Panc1 (cell line): ENCODE data around the gene PTPRE. TPM values are rescaled to one million over a fixed set of nuclear protein-coding genes. Genes with fewer than 3 reads are reported as not detected.

Experiments
- ATAC-seq: fragments of 200-7000 bp; cut with Tn5 transposase; 2 replicates; pipeline ENCODE4 v1.9.1; 2020; ENCODE audit warnings: mild to moderate bottlenecking, moderate library complexity
- BruUV-seq: library from RNA; stranded (reverse); fragments of 400-500 nt; replicated peaks from 2 replicates; lab custom pipeline; 2021; lab: Mats Ljungman, UMichigan
- CTCF ChIA-PET: fragments of 300-600 bp; sonication (Branson Sonifier 250); formaldehyde crosslinking; loops from one replicate; lab custom pipeline; 2022; ENCODE audit warnings: antibody characterized with exemption; lab: Charles Lee
- POLR2A ChIA-PET: fragments of 300-600 bp; sonication (Branson Sonifier 250); formaldehyde crosslinking; loops from one replicate; lab custom pipeline; 2022; ENCODE audit warnings: antibody characterized with exemption; lab: Charles Lee
- DNase-seq: peaks from one replicate; pipeline ENCODE4 v3.0.0-alpha.2; 2010; ENCODE audit warnings: low read depth, low spot score
- H3K27ac ChIP-seq: 2 replicates; pipeline ENCODE4 v1.5.1; 2011; ENCODE audit warnings: mild to moderate bottlenecking, low read length, inconsistent platforms
- H3K27me3 ChIP-seq: fragments of 200-500 bp; sonication (Bioruptor generic); 2 replicates; pipeline ENCODE4 v1.6.0; 2014; ENCODE audit warnings: low read length, inconsistent platforms; ENCODE audit not compliant: control insufficient read depth, insufficient read depth
- H3K36me3 ChIP-seq: fragments of 200-500 bp; sonication (Bioruptor generic); 2 replicates; pipeline ENCODE4 v1.5.1; 2014; ENCODE audit warnings: inconsistent platforms, mild to moderate bottlenecking, low read length, moderate library complexity; ENCODE audit not compliant: control insufficient read depth, insufficient read depth
- H3K4me1 ChIP-seq: 2 replicates; pipeline ENCODE4 v1.5.1; 2011; ENCODE audit warnings: inconsistent platforms, mild to moderate bottlenecking, low read length, moderate library complexity; ENCODE audit not compliant: control insufficient read depth, insufficient read depth
- H3K4me3 ChIP-seq, 2 experiments: 2 replicates each; pipeline ENCODE4 v1.5.1; 2011 to 2012; ENCODE audit warnings: low read depth in 2 of 2, low read length in 2 of 2, mild to moderate bottlenecking in 2 of 2, inconsistent platforms in 1 of 2, moderate library complexity in 1 of 2
- H3K9me3 ChIP-seq: fragments of 200-500 bp; sonication (Bioruptor generic); 2 replicates; pipeline ENCODE4 v1.5.1; 2014; ENCODE audit warnings: low read depth, mild to moderate bottlenecking, inconsistent platforms, low read length, moderate library complexity; ENCODE audit not compliant: control insufficient read depth, insufficient read depth
- CTCF ChIP-seq: fragments of 450-650 bp; IDR thresholded peaks from 2 replicates; pipeline ENCODE4 v1.5.1; 2017; ENCODE audit warnings: mild to moderate bottlenecking
- POLR2AphosphoS5 ChIP-seq: IDR thresholded peaks from 2 replicates; pipeline ENCODE4 v1.6.1; 2012; ENCODE audit warnings: mild to moderate bottlenecking, low read depth, low read length, moderate library complexity
- REST ChIP-seq, 2 experiments: IDR thresholded peaks; 2 replicates each; pipeline ENCODE4 v1.6.1; 2011 to 2012; ENCODE audit warnings: low read depth in 2 of 2, control low read depth in 1 of 2, low read length in 1 of 2, mild to moderate bottlenecking in 1 of 2, moderate library complexity in 1 of 2; ENCODE audit not compliant: insufficient read depth in 1 of 2
- SIN3A ChIP-seq: IDR thresholded peaks from 2 replicates; pipeline ENCODE4 v1.6.1; 2012; ENCODE audit warnings: low read depth, mild to moderate bottlenecking, low read length, moderate library complexity, borderline replicate concordance; ENCODE audit not compliant: insufficient read depth
- TCF7L2 ChIP-seq: IDR thresholded peaks from 2 replicates; pipeline ENCODE4 v1.6.1; 2011; ENCODE audit warnings: mild to moderate bottlenecking, low read depth, low read length, inconsistent platforms
- in situ Hi-C: cut with HindIII; loops from 2 replicates; pipeline ENCODE4 v1.10.0; 2016; ENCODE audit warnings: low sequenced_read_pairs, low pct_unique_long_range_greater_than_20kb
- intact Hi-C: fragments of 100-400 bp; cut with micrococcal nuclease; formaldehyde crosslinking; loops from one replicate; pipeline ENCODE4 v1.10.0; 2022; ENCODE audit not compliant: unreplicated experiment
- total RNA-seq: library from RNA; stranded (reverse); gene quantifications from one replicate; pipeline ENCODE4 v1.2.1, GENCODE V29; 2021; ENCODE audit not compliant: unreplicated experiment

The PTPRE gene
- total RNA-seq, 1 experiment from 2014 or later: 0.44 TPM

DNA sequence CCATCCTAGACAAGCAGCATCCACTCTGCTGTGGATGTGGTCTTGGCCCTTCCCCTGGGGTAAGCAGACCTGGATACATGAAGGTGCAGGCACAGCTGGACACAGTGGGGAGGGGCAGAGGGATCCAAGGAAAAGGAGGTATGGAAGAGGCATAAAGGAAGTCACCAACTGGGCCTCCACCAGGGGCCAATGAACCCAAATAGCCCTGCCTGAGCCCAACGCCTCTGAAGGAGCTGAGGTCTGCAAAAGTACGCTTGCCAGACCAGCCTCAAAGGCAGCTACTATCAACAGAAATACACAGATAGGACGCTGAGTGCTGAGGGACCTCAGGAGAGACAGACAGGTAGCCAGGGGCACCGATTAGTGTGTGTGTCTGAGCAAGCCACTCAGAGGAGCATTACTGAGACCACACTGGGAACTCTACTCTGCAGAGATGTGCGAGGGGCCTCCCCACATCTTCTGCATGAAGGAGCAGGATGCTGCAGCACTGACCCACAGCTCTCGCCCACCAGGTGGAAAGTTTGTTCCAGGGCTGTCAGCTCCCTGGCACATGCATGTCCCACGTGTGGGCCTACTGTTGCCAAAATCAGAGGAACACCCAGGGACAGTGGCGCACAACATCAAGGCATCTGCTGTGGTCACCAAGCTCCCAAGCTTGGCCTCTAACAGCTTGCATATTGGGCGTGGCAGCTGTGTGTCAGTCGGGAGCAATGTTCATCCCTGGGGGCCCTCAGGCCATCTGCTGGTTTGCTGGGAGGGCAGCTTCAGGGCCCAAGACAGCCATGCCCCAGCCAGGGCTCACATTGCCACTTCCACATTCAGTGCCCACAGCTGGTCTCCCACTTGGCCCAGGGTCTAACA is 179.3 kb downstream of the PTPRE start:
- DNase-seq (no peak), ATAC-seq (no peak)
- Histone ChIP-seq H3K36me3 (no peaks in the 10 kb centered on the region), H3K9me3 (no peaks in the 10 kb centered on the region), H3K4me1 (no peaks in the 10 kb centered on the region), H3K4me3 (no peak overlapping the region), H3K27me3 (no peaks in the 10 kb centered on the region; the same call in 1 of the 2 replicates), H3K27ac (no peak overlapping the region)
- BruUV-seq: no TSS peak
- no peak for TF ChIP-seq POLR2AphosphoS5
- TF ChIP-seq TCF7L2: no peak
- TF ChIP-seq CTCF: no peak
- TF ChIP-seq REST (IDR thresholded peaks at IDR 0.05; ENCODE audit: insufficient read depth in 1 of 2, low read depth in 2 of 2, low read length in 1 of 2): no peak
- no peak for TF ChIP-seq SIN3A
- POLR2A ChIA-PET: interaction anchor here (0.6 kb wide), 1 partner anchor 37 kb away, joined by 3 read pairs; no protein-coding TSS in a partner anchor
- in situ Hi-C loops (no loop called here), intact Hi-C loops (no loop called here)
- CTCF ChIA-PET: no interaction called here

GRCh38 chr10:128087146-128087883 is 180.4 kb downstream of the PTPRE start:
- ChIA-PET POLR2A (no interaction called here), CTCF (no interaction called here)
- H3K4me3 ChIP-seq: no peak overlapping the region
- no peaks in the 10 kb centered on the region for H3K27me3 ChIP-seq
- no peaks in the 10 kb centered on the region for H3K4me1 ChIP-seq
- no peak overlapping the region for H3K27ac ChIP-seq
- no peak for DNase-seq
- no TSS peak for BruUV-seq
- no peak for TF ChIP-seq POLR2AphosphoS5
- no peak for TF ChIP-seq REST (IDR thresholded peaks at IDR 0.05; ENCODE audit: insufficient read depth in 1 of 2, low read depth in 2 of 2, low read length in 1 of 2)
- no peak for TF ChIP-seq SIN3A
- no peak for TF ChIP-seq TCF7L2
- no peak for TF ChIP-seq CTCF
- no peaks in the 10 kb centered on the region for H3K9me3 ChIP-seq
- in situ Hi-C loops: no loop called here
- intact Hi-C loops: no loop called here
- no peaks in the 10 kb centered on the region for H3K36me3 ChIP-seq
- no peak for ATAC-seq
